NCI-H510A (cell line): ENCODE measurements around the gene VAV2.
"Not testable (repeated sequence)": the region's sequence is repeated elsewhere in the genome, so short reads cannot be mapped to it uniquely, and the experiment has no call there.

ENCODE experiments used
- DNase-seq: peaks from one replicate; lab custom pipeline; 2025; lab: John Stamatoyannopoulos, UW

The VAV2 gene

GRCh38 chr9:133969681-133970580 lies 22.2 kb downstream of the VAV2 start:
- DNase-seq = no peak

DNA sequence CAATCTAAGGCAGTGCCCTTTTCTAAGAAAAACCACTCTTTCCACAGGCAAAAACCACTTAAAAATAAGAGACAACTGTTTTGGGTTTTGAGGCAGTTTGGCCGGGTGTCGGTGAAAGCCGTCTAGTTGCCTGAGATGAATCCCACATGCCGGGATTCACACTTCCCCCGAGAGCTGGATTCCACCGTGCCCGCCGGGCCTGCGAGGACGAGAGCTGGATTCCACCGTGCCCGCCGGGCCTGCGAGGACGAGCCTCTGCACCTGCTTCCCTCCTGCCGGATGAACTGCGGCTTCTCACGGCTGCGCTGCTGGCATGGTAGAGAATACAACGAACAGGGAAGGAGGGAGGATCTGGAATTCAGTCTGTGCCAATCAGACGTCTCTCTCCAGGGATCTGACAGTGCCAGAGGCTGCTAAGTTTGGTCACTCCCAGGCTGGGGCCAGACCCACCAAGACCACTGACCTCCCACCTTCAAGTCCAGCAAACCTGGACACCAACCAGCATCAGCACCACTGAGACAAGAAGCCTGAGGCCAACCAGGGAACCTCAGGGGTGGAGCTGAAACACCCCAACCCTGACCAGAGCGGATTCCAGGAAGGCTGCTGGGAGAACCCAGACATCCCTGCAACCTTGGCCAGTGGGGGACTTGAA lies 23.0 kb downstream of the VAV2 start:
- DNase-seq = no peak

- no peak for DNase-seq
Measured at GRCh38 chr9:133968428-133968827, 23.7 kb downstream of the VAV2 start.

DNA sequence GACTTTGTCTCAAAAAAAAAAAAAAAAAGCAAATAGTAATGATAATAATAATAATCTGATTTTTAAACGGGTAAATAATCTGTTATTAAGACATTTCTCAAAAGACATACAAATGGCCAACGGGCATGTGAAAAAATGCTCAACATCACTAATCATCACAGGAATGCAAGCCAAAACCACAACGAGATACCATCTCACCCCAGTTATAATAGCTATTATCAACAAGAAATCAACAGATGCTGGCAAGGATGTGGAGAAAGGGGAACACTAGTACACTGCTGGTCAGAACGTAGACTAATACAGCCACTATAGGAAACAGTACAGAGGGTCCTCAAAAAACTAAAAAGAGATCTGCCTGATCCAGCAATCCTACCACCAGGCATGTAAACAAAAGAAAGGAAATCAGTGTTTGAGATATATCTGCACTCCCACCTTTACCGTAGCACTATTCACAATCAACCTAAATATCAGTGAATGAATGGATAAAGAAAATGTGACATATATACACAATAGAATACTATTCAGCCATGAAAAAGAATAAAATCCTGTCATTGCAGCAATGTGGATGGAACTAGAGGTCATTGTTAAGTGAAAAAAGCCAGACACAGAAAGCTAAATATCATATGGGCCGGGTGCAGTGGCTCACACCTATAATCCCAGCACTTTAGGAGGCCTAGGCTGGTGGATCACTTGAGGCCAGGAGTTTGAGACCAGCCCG lies 24.9 kb downstream of the VAV2 start:
- DNase-seq = no peak

GRCh38 chr9:133964463-133964862 lies 27.7 kb downstream of the VAV2 start:
- no peak for DNase-seq

- no peak for DNase-seq
Measured at GRCh38 chr9:133963166-133963565, 29.0 kb downstream of the VAV2 start.

- DNase-seq = no peak
Measured at GRCh38 chr9:133962341-133962740, 29.8 kb downstream of the VAV2 start.

- DNase-seq = no peak
Measured at GRCh38 chr9:133961226-133962165, 30.6 kb downstream of the VAV2 start.

- no peak for DNase-seq
Measured at GRCh38 chr9:133960568-133961129, 31.5 kb downstream of the VAV2 start.

DNA sequence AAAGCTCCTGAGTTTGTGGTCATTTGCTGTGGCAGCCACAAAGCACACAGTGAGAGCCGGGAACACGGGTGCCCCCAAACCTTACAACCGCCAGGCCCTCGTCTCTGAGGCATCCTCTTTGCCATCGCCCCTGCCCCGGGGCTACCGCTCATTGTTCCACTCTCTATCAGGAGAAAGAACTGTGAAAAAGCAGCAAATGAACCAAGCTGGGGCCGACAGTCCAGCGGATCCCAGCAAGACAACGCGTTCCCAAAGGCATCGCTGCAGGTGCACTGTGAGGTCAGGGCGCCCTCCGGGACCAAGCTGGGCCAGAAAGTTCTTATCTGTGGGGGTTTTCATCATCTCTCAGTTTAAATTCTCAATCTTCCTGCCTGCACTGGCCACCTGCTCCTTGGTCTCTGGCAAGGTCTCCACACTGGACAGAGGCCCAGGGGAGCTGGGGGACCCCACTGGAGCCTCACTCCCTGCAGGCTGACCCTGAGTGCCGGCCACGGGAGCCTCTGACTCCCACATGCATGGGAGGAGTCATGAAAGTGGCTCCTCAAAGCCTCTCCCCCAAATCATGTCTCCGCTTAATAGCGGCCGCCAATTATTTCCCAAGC lies 32.1 kb downstream of the VAV2 start:
- no peak for DNase-seq

DNA sequence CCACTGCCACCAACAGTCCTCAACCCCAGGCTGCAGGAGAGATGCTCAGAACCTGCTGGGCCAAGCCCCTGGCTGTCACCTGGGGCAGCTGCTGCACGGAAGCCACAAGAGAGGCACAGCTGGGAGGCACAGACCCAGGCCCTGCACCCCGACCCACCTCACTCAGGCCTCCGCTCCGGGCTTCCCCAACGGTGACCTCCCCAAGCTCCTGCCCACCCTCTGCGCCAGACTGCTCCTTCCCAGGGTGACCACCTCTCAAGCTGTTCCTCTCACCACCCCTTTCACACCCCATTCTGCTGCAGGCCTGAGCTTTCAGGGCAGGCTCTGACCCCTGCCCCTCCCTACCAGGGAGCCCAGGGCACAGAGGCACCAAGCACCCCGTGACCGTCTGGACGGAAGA lies 33.0 kb downstream of the VAV2 start:
- DNase-seq = no peak

- DNase-seq = no peak
Measured at GRCh38 chr9:133958756-133959155, 33.4 kb downstream of the VAV2 start.

- not testable (repeated sequence) for DNase-seq
Measured at GRCh38 chr9:133957772-133958171, 34.4 kb downstream of the VAV2 start.

- DNase-seq = no peak
Measured at GRCh38 chr9:133957328-133957727, 34.8 kb downstream of the VAV2 start.

DNA sequence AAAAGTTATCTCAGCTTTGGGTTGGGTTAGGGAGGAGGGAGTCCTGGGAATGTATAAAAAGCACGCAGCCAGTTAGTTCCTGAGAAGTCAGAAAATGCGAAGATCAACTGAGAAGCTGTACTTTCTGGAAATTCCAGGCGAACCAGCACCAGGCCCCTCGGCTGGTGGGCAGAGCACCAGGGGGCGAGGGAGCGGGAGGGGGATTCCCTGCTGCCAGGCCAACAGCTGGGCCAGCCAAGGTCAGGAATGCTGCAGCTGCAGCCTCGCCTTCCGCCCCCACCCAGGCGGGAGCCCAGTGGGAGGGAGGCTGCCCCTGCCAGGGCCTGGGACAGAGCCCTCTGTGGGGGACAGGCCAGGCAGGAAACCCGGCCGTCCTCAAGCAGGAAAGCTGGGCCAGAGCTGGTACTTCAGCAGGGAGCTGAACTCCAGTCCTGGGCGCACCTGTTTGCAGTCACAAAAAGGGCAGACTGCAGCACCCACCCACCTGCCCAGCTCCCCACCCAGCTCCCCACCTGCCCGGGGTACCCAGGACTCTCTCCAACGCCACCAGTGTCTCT lies 35.5 kb downstream of the VAV2 start:
- DNase-seq = no peak

DNA sequence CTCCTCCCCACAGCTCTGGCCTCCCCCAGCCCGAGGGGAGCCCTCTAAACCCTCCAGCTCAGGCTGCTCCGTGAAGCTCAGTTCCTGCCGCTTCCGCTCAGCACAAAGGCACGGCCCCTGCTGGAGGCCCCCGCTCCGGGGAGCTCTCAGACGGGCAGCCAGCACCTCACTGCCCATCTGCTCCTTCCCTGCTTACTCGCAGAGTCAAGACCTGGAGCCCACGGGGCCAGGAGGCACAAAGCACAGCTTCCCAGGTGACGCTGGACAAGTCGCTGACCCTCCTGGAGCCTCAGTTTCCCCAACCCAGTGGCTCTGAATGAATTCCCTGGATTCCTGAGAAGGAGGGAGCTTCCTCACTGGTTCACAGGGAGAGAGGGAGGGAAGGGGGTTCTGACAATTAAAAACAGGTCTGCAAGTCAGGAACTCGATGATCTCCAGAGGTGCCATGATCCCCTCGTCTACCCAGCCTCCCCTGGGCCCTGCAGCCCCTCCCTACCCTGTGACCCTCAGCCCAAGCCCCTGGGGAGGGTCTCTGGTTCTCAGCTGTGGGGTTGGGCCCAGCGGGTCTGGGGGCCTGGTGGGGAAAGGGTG lies 36.2 kb downstream of the VAV2 start:
- DNase-seq = no peak

DNA sequence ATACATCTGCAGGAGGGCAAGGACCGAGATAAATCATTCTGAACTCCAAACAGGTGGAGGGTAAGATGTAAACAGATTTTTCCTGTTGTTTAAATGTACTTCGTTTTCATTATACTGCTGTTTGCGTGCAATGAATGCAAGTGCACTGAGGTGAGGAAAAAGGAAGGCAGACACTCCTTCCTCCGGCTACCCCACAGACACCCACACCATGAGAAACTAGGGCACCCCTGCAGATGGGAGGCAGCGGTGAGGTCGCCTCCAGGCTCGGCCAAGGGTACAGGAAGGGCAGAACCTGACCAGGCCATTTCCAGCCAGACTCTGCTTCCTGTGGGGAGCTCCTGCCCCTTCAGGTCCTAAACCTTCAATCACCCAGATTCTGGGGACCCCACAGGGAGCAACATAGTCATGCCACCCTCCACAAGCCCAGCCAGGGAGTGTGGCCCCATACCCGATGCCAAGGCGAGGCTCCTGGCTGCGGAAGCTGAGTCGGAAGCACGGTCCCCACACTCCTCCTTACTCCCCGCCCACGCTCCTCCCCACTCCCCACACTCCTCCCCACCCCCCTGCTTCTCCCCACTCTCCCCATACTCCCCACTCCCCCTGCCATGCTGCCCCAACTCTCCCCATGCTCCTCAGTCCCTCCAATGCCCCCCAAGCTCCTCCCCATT lies 37.1 kb downstream of the VAV2 start:
- no peak for DNase-seq

DNA sequence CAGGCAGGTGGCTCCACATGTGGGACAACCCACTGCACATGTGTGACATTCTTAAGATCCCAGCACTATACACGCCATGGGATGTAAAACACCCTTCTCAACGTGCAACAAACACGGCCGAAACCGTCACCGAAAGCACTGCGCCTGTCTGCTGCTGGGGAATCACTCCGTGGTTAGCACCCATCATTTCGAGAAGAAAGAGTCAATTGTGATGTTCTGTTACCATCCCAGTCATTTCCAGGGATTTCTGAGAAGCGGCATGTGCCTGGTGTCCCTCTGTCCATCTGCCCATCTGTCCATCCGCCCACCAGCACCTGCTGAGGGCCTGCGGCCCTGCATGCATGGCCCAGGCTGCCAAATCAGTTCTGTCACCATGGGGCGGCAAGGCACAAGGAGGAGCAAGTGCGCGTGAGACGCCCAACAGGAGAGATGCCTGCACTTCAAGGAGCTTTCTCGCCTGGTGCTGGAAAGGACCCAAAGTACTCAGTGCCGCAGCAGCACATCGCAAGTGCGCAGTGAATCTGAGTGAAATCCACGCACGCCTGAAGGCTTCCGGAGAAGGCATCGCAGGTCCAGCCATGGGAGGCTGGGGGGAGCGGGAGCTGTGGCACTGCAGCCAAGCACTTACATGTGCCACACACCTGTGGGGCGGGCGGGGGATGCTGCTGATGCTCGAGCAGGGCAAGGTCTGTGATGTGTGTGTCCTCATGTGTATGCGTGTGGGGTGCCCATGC lies 38.0 kb downstream of the VAV2 start:
- no peak for DNase-seq

- no peak for DNase-seq
Measured at GRCh38 chr9:133953621-133953975, 38.5 kb downstream of the VAV2 start.
